HuH-7 (cell line): ENCODE data around the gene SLC17A1.
"Not testable (repeated sequence)": the region's sequence is repeated elsewhere in the genome, so short reads cannot be mapped to it uniquely, and the experiment has no call there.

Experiments
- DNase-seq: peaks from one replicate; pipeline ENCODE4 v3.0.0; 2011; ENCODE audit warnings: low spot score

SLC17A1 gene

DNA sequence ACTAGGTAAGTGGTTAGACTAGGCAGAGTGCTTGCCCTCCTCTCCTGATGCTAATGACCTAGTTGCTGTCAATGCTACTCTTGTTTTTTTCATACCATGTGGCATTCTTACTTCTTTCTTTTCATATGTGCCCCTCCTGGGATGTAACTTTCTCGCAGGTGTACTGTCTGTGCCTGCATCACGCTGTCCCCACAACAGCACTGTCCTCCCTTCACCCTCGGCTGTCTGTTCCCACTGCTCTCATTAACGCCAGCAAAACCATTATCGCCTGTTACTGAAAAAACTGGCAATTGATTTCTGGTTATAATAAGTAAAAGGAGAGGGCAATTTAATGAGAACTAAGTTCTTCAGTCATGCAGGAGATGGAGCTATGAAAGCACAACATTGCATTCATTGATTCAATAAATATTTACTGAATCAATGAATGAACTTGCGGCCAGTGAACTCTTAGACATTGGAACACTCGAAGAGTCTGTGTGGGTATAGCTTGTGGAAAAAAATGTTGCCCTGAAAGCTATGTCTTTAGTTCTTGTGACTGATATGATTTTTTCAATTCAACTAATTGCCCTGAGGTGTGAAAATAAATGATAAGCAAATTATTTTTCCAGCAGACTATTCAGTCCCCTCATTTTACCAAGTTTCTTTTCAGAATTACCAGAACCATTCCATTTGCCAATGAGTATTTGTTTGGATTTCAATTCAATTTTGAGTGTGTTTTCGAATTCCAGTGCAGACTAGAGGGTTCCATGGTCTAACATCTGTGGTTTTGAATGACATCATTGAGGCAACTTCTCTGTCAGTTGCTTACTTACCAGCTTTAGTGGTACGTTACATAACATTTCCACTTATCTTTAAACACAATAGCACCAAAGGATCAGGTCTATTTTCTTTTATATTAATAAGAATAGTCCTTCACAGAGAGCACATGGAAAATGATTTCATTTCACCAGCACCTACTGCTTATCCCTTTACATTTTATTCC, 75.2 kb downstream of the SLC17A1 start:
- no peak for DNase-seq

DNA sequence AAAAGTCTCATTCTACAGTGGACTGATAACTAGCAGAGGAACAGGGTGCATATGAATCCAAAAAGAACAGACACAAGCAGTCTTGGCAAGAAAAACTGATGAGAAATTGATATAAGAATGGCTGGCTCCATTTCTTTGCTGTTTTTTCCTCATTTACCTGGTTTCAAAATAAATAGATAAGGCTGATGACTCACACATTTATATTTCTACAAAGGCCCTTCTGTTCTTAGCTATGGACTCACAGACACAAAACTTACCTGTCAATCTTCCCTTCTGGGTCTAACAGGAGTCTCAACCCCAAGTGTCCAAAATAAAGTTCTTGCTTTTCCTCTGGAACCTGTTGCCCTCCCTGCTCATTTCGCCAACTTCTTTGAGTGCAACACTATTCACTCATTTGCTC, 76.4 kb downstream of the SLC17A1 start:
- DNase-seq = no peak

DNA sequence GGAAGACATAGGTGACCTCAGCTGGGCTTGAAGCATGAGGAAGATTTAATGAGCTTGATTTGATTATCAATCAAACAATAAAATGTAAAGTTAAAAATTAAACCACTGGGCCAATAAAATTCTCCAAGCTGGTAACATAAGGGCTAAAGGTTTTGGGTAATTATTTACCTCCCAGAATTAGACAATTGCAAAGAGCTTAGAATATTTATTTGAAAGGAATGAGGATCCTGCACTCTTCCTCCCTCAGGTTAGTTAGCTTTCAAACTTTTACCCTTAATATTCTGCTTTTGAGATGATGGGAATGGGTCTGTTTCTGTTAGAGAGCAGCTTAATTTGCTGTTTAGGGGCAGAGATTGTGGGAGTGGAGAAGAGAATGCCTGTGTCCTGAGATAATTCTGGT, 77.3 kb downstream of the SLC17A1 start, which contains the start of gene SLC17A4:
TSS of gene SLC17A4 (plus strand) at position 208 of the 400 bp plus-strand sequence. CDS start 7,221 bp downstream, outside the sequence.
- DNase-seq = no peak

DNA sequence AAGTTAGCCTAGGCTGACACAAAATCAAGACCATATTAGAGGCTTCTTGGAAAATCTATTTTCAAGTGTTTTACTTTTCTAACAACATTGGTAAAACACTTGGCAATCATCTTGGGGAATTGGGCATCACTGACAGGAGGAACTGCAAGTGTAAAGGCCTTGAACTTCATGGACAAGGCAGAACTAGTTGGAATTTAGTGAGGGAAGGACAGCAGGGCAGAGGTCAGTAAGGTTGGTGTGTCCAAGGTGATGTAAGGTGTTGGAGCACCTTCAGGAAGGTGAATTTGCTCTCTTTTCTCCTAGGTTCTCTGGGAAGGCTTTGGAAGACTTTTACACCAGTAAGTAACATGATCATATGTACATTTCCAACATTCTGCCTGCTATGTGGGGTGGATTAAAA, 78.8 kb downstream of the SLC17A1 start:
- DNase-seq = no peak

- DNase-seq = no peak
Observed at GRCh38 chr6:25750906-25751305, 80.9 kb downstream of the SLC17A1 start.

DNA sequence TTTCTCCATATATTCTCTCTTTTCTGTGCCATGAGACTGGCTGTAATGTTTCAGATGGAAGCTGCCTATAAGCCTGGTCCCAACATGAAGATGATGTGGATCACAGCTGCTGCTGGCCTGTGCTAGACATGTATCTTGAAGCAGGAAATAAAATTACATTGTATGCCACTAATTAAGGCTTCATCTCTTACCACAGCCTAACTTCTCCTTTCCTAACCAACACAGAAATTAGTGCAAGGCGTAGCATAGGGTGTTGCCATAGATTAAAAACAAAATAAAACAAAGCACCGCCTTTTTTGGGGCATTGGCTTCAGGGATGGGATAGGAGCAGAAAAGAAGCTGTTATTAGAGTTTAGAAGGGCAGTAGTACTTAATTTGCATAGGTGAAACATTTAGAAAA, 82.0 kb downstream of the SLC17A1 start:
- no peak for DNase-seq

- DNase-seq = not testable (repeated sequence)
Observed at GRCh38 chr6:25748601-25749517, 83.0 kb downstream of the SLC17A1 start.

GRCh38 chr6:25748049-25748448, 83.8 kb downstream of the SLC17A1 start:
- DNase-seq = peak; percentile 15

DNA sequence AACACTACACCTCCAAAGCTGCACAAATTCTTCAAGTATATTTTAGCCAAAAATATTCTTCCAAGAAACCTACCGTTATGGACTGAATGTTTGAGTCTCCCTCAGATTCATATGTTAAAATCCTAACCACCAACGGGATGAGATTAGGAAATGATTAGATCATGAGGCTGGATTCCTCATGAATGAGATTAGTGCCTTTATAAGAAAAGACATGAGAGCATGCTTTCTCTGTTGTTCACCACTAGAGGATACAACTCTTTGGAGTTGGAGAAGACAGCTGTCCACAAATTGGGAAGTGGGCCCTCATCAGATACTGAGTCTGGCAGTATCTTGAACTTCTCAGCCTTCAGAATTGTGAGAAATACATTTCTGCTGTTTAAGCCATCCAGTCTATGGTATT, 84.4 kb downstream of the SLC17A1 start:
- no peak for DNase-seq

DNA sequence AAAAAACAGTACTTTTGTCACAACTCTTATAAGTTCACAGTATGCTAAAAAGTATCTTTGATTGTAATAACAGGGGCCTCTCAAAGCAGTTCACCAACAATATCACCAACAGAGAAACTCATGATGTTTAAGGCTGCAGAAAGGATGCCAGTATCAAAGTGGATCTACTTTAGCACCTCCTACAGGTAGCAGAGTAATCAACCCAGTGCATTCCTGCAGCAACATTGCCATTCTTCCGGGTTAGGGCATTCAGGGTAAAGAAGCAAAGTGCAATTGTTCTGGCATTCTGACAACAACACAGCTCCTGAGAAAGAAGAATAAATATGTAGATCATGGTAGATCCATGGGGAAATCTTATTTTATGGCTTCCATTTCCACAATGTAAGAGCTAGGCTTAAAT, 84.9 kb downstream of the SLC17A1 start:
- no peak for DNase-seq

DNA sequence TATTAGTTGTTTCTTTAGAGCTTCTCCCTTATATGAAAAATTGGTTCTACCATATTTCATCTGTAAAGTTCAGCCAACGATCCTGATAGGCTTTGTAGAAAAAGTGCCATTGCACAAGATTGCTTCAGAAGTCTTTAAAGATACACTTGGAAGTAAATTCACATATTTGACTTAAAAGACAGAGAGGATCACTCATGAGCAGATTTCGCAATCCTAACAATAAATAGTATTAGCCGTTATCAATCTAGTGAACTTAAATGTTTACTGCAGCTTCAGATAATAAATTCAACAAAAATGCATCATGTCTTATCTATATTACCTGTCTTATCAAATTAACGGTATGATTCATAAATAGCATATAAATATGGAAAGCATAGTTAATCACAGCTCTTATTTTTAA, 86.0 kb downstream of the SLC17A1 start:
- no peak for DNase-seq

DNA sequence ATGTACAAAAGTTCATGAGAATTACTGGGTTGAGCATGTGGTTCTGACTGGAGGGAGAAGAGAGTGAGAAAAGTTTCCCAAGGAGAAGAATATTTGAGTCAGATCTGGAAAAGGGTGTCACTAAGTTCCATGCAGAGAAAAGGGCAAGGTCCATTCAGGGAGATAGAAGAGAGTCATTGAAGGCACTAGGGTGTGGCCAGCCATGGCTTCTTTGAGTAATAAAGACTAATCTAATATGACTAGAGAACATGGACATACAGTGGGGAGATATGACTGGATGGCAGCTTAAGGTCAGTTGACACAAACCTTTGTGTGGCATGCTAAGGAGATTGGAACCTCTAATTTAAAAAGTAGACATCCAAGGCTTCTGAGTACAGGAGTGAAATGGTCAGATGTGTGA, 88.0 kb downstream of the SLC17A1 start:
- no peak for DNase-seq

DNA sequence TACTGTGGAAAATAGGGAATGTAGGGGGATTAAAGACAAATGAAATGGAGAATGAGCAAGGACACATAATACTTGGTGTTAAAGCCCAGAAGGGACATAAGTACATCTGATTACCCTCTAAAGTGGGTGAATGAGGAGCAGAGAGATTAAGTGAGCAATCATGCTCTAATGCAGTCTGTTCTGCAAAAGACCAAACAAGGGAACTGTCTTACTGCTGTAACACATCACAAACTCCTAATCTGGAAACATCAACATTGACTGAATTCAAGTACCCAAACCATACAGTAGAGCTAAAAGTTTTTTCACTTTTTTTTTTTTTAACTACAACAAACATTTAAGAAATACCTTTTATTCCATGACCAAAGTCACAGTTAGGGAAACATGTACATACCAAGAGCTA, 96.6 kb downstream of the SLC17A1 start:
- DNase-seq = no peak
